Esophagus (tissue), 2 donors: ENCODE data around the gene GCA. TPM values are rescaled to one million over a fixed set of nuclear protein-coding genes. Genes with fewer than 3 reads are reported as not detected.

Source experiments
- H3K27ac ChIP-seq, 2 donors: one replicate each; pipeline ENCODE4 v1.5.1; 2013; ENCODE audit warnings: low read depth in 2 of 2, mild to moderate bottlenecking in 2 of 2, inconsistent platforms in 1 of 2, low read length in 1 of 2, moderate library complexity in 1 of 2
- H3K27me3 ChIP-seq, 2 donors: one replicate each; pipeline ENCODE4 v1.6.1; 2013; ENCODE audit warnings: low read length in 2 of 2, control low read depth in 1 of 2, mild to moderate bottlenecking in 1 of 2; ENCODE audit not compliant: insufficient read depth in 2 of 2, control insufficient read depth in 1 of 2
- H3K36me3 ChIP-seq, 2 donors: one replicate each; pipeline ENCODE4 v1.6.1; 2013; ENCODE audit warnings: low read length in 1 of 2; ENCODE audit not compliant: control insufficient read depth in 2 of 2, insufficient read depth in 2 of 2
- H3K4me1 ChIP-seq, 2 donors: one replicate each; pipeline ENCODE4 v1.6.1; 2013; ENCODE audit warnings: low read length in 1 of 2; ENCODE audit not compliant: control insufficient read depth in 2 of 2, insufficient read depth in 2 of 2
- H3K4me3 ChIP-seq, 2 donors: one replicate each; pipeline ENCODE4 v1.5.1; 2013; ENCODE audit warnings: low read length in 2 of 2, mild to moderate bottlenecking in 2 of 2, low read depth in 1 of 2, moderate library complexity in 1 of 2
- H3K9me3 ChIP-seq, 2 donors: one replicate each; pipeline ENCODE4 v1.6.1; 2013; ENCODE audit warnings: mild to moderate bottlenecking in 2 of 2, low read depth in 1 of 2, low read length in 1 of 2, moderate library complexity in 1 of 2; ENCODE audit not compliant: control insufficient read depth in 2 of 2, insufficient read depth in 1 of 2
- WGBS, 2 donors: extraction: QIAGEN DNeasy Blood & Tissue Kit; methylation state at CpG; one replicate each; pipeline ENCODE4 v1.1.7; 2013; 5-methylcytosine and 5-hydroxymethylcytosine counted together
- polyA plus RNA-seq, 2 donors: library from polyadenylated mRNA; stranded (reverse); fragments of 200-250 nt; gene quantifications; one replicate each; pipeline ENCODE4 v1.2.3, GENCODE V29; 2013
- donor health status: healthy with polysubstance abuse.
- donor health status: Bipolar disorder and iron deficiency.

GCA gene
- polyA plus RNA-seq, 2 donors = 6.5 to 7.1 TPM

GRCh38 chr2:162400336-162400735 is 56.4 kb downstream of the GCA start:
- H3K27ac ChIP-seq = no peak overlapping the region
- no peak overlapping the region for H3K4me3 ChIP-seq
- H3K36me3 ChIP-seq = no peaks in the 10 kb centered on the region
- 91 to 92% methylated on average over 3 of the region's 3 CpGs for WGBS, 2 donors
- H3K9me3 ChIP-seq = no peaks in the 10 kb centered on the region
- H3K27me3 ChIP-seq = peaks cover 0 to 2% of the 10 kb centered on the region in 2 donors
- no peaks in the 10 kb centered on the region for H3K4me1 ChIP-seq

- Histone ChIP-seq H3K9me3 (no peaks in the 10 kb centered on the region), H3K4me1 (no peaks in the 10 kb centered on the region), H3K27me3 (peaks cover 0 to 2% of the 10 kb centered on the region in 2 donors), H3K36me3 (no peaks in the 10 kb centered on the region), H3K27ac (no peak overlapping the region), H3K4me3 (no peak overlapping the region)
- WGBS, 2 donors = 81 to 90% methylated on average over 2 of the region's 2 CpGs
These were observed 57.9 kb downstream of the GCA start for GRCh38 chr2:162401871-162402270.

- Histone ChIP-seq H3K4me1 (no peaks in the 10 kb centered on the region), H3K9me3 (no peaks in the 10 kb centered on the region), H3K27me3 (no peaks in the 10 kb centered on the region), H3K27ac (no peak overlapping the region), H3K36me3 (no peaks in the 10 kb centered on the region), H3K4me3 (no peak overlapping the region)
- WGBS, 2 donors = 32 to 49% methylated on average over 1 of the region's 1 CpG
These were observed 60.0 kb downstream of the GCA start for GRCh38 chr2:162403884-162404283.

Other genes with a start within 250 kb of the GCA start
- under 1 TPM; 0.10 to 0.14 TPM for gene GCG, start 191.9 kb upstream of the GCA start, polyA plus RNA-seq
- 1 to 10 TPM in 1 of 2 donors, under 1 TPM in 1; 0.95 to 1.7 TPM for gene FAP, start 100.7 kb upstream of the GCA start, polyA plus RNA-seq
- 1 to 10 TPM; 5.3 to 7.2 TPM for gene IFIH1, start 25.4 kb upstream of the GCA start, polyA plus RNA-seq